ENCODE measurements around the gene CHRNB1. TPM values are rescaled to one million over a fixed set of nuclear protein-coding genes. Genes with fewer than 3 reads are reported as not detected.

CHRNB1 gene
- total RNA-seq, 1 experiment from 2014 or later = 7.8 TPM

- H3K27me3 Mint-ChIP-seq (ENCODE audit: insufficient read depth, unreplicated experiment) = no peaks in the 10 kb centered on the region
- H3K4me3 Mint-ChIP-seq (ENCODE audit: unreplicated experiment) = no peak overlapping the region
- H3K27ac Mint-ChIP-seq (ENCODE audit: low read depth, unreplicated experiment) = no peak overlapping the region
- CTCF ChIA-PET = interaction anchor here (0.6 to 1.4 kb wide), 3 partner anchors 28 to 183 kb away, joined by 3 to 4 read pairs (median 4); partner anchors contain the start of gene TMEM256
- no peak for TF ChIP-seq CTCF (IDR thresholded peaks at IDR 0.05; ENCODE audit: unreplicated experiment)
- POLR2A ChIA-PET = interaction anchor here (1.6 to 2.4 kb wide), 3 partner anchors 28 to 51 kb away, joined by 6 to 9 read pairs (median 9); partner anchors contain the start of genes POLR2A, TMEM256 and ZBTB4
- no peaks in the 10 kb centered on the region for H3K9me3 Mint-ChIP-seq (ENCODE audit: unreplicated experiment)
- DNase-seq (ENCODE audit: unreplicated experiment) = no peak
- no TSS peak for BruUV-seq (replicated peaks)
- H3K4me1 Mint-ChIP-seq (ENCODE audit: insufficient read depth, unreplicated experiment) = peaks cover 6% of the 10 kb centered on the region
- intact Hi-C loops (cut with micrococcal nuclease) = loop anchor here (10.0 kb wide), 1 partner anchor 253 kb away; the partner anchor contains the start of genes TP53 and WRAP53
- H3K36me3 Mint-ChIP-seq (ENCODE audit: insufficient read depth, unreplicated experiment) = no peaks in the 10 kb centered on the region
These were observed 12.6 kb upstream of the CHRNB1 start for GRCh38 chr17:7432296-7432695.

GRCh38 chr17:7435676-7436555 is 8.9 kb upstream of the CHRNB1 start:
- H3K27ac Mint-ChIP-seq (ENCODE audit: low read depth, unreplicated experiment) = peak overlapping the region; percentile 92
- peak; percentile 67 for DNase-seq (ENCODE audit: unreplicated experiment)
- no peaks in the 10 kb centered on the region for H3K36me3 Mint-ChIP-seq (ENCODE audit: insufficient read depth, unreplicated experiment)
- H3K9me3 Mint-ChIP-seq (ENCODE audit: unreplicated experiment) = no peaks in the 10 kb centered on the region
- BruUV-seq (replicated peaks) = TSS peak; percentile 62
- intact Hi-C loops (cut with micrococcal nuclease) = loop anchor here (1.0 to 10.0 kb wide), 8 partner anchors 15 to 389 kb away; partner anchors contain the start of genes PLSCR3, POLR2A, TMEM256 and TP53
- CTCF ChIA-PET = interaction anchor here (0.6 to 3.8 kb wide), 29 partner anchors 11 to 281 kb away, joined by 3 to 57 read pairs (median 5); partner anchors contain the start of genes KCTD11, PLSCR3, SENP3 and SPEM2
- peak; percentile 23 for TF ChIP-seq CTCF (IDR thresholded peaks at IDR 0.05; ENCODE audit: unreplicated experiment)
- H3K4me1 Mint-ChIP-seq (ENCODE audit: insufficient read depth, unreplicated experiment) = peaks cover 12% of the 10 kb centered on the region
- POLR2A ChIA-PET = interaction anchor here (0.7 to 8.9 kb wide), 27 partner anchors 8 to 1175 kb away, joined by 3 to 115 read pairs (median 8); partner anchors contain the start of genes GPS2, KCTD11, MPDU1 and NAA38
- H3K4me3 Mint-ChIP-seq (ENCODE audit: unreplicated experiment) = peak overlapping the region; percentile 81
- no peaks in the 10 kb centered on the region for H3K27me3 Mint-ChIP-seq (ENCODE audit: insufficient read depth, unreplicated experiment)

GRCh38 chr17:7436556-7437368 is 8.1 kb upstream of the CHRNB1 start:
- POLR2A ChIA-PET = interaction anchor here (0.6 to 8.9 kb wide), 27 partner anchors 7 to 749 kb away, joined by 3 to 115 read pairs (median 6); partner anchors contain the start of genes CTDNEP1, KCTD11, MPDU1 and NAA38
- CTCF ChIA-PET = interaction anchor here (0.6 to 3.8 kb wide), 42 partner anchors 9 to 653 kb away, joined by 3 to 57 read pairs (median 4); partner anchors contain the start of genes KCTD11, PLSCR3, POLR2A and SENP3
- Mint-ChIP-seq H3K27ac (ENCODE audit: low read depth, unreplicated experiment) (peak overlapping the region; percentile 92), H3K9me3 (ENCODE audit: unreplicated experiment) (no peaks in the 10 kb centered on the region), H3K27me3 (ENCODE audit: insufficient read depth, unreplicated experiment) (no peaks in the 10 kb centered on the region), H3K4me1 (ENCODE audit: insufficient read depth, unreplicated experiment) (peaks cover 12% of the 10 kb centered on the region), H3K4me3 (ENCODE audit: unreplicated experiment) (peak overlapping the region; percentile 81), H3K36me3 (ENCODE audit: insufficient read depth, unreplicated experiment) (no peaks in the 10 kb centered on the region)
- no TSS peak for BruUV-seq (replicated peaks)
- peak; percentile 82 for DNase-seq (ENCODE audit: unreplicated experiment)
- intact Hi-C loops (cut with micrococcal nuclease) = loop anchor here (1.0 to 10.0 kb wide), 4 partner anchors 14 to 389 kb away; partner anchors contain the start of genes SENP3, TP53 and WRAP53
- TF ChIP-seq CTCF (IDR thresholded peaks at IDR 0.05; ENCODE audit: unreplicated experiment) = peak; percentile 83

Measured in MCF 10A (cell line).